Endothelial cell of umbilical vein (primary cell): ENCODE data around the gene SPECC1L. TPM values are rescaled to one million over a fixed set of nuclear protein-coding genes. Genes with fewer than 3 reads are reported as not detected.

Source experiments
- BruUV-seq: library from RNA; stranded (reverse); fragments of 400-500 nt; replicated peaks from 2 replicates; lab custom pipeline; 2021; lab: Mats Ljungman, UMichigan
- CTCF ChIA-PET: fragments of 300-600, 350-600 bp; sonication (Branson Sonifier 250); formaldehyde crosslinking; loops from one replicate; lab custom pipeline; 2021; ENCODE audit warnings: antibody characterized with exemption, inconsistent platforms; lab: Charles Lee
- POLR2A ChIA-PET: fragments of 300-600, 350-600 bp; sonication (Branson Sonifier 250); formaldehyde crosslinking; loops from one replicate; lab custom pipeline; 2021; ENCODE audit warnings: antibody characterized with exemption, inconsistent platforms; lab: Charles Lee
- DNase-seq: peaks from one replicate; pipeline ENCODE4 v3.0.0-alpha.2; 2011; ENCODE audit warnings: low read depth, low spot score
- FAIRE-seq: peaks from 2 replicates; lab custom pipeline; 2011; peaks lifted over from hg19 to GRCh38; lab: Jason Lieb, UNC
- H2AFZ ChIP-seq: 2 replicates; pipeline ENCODE4 v1.6.0; 2012; ENCODE audit warnings: low read depth, low read length, control low read depth, inconsistent platforms
- H3K27ac ChIP-seq: 2 replicates; pipeline ENCODE4 v1.5.1; 2011; ENCODE audit warnings: low read depth, mild to moderate bottlenecking, control low read depth, low read length, moderate library complexity; ENCODE audit not compliant: insufficient read depth
- H3K27me3 ChIP-seq, 2 experiments: 2 replicates each; pipeline versions ENCODE4 v1.6.0 to v1.6.1; 2011; ENCODE audit warnings: low read length in 2 of 2, mixed read lengths in 1 of 2; ENCODE audit not compliant: control insufficient read depth in 2 of 2, insufficient read depth in 2 of 2
- H3K36me3 ChIP-seq, 2 experiments: 2 replicates in 1 of 2; 3 replicates in 1 of 2; pipeline ENCODE4 v1.5.1; 2011; ENCODE audit warnings: low read length in 2 of 2, mild to moderate bottlenecking in 1 of 2, moderate library complexity in 1 of 2; ENCODE audit not compliant: control insufficient read depth in 2 of 2, insufficient read depth in 2 of 2; ENCODE audit errors: extremely low read depth in 1 of 2
- H3K4me1 ChIP-seq: 3 replicates; pipeline ENCODE4 v1.5.1; 2011; ENCODE audit warnings: mild to moderate bottlenecking, low read length; ENCODE audit not compliant: control insufficient read depth, insufficient read depth; ENCODE audit errors: extremely low read depth
- H3K4me2 ChIP-seq: 2 replicates; pipeline ENCODE4 v1.6.1; 2011; ENCODE audit warnings: low read length, control low read depth, mixed read lengths; ENCODE audit not compliant: insufficient read depth
- H3K4me3 ChIP-seq, 3 experiments: fragments of 200-600 bp in 1 of 3; sonication (generic), shearing (Covaris generic) in 1 of 3; replicated peaks in 1 of 3; 2 replicates each; pipeline ENCODE4 v1.5.1; 2011 to 2016; ENCODE audit warnings: control low read depth in 3 of 3, low read length in 3 of 3, mild to moderate bottlenecking in 2 of 3, inconsistent platforms in 1 of 3, low read depth in 1 of 3, moderate library complexity in 1 of 3; ENCODE audit not compliant: insufficient read depth in 1 of 3
- H3K79me2 ChIP-seq: 2 replicates; pipeline ENCODE4 v1.6.0; 2012; ENCODE audit warnings: low read length, inconsistent platforms; ENCODE audit not compliant: control insufficient read depth, insufficient read depth
- H3K9ac ChIP-seq: replicated peaks from 2 replicates; pipeline ENCODE3; 2011; ENCODE audit warnings: low read length, control low read depth; ENCODE audit not compliant: insufficient read depth; ENCODE audit errors: extremely low read depth
- H3K9me1 ChIP-seq: replicated peaks from 3 replicates; pipeline ENCODE4 v1.6.0; 2011; ENCODE audit warnings: mild to moderate bottlenecking, low read length; ENCODE audit not compliant: control insufficient read depth, insufficient read depth; ENCODE audit errors: extremely low read depth
- H3K9me3 ChIP-seq: replicated peaks from 2 replicates; pipeline ENCODE4 v1.5.1; 2012; ENCODE audit warnings: low read length, inconsistent platforms; ENCODE audit not compliant: control insufficient read depth, insufficient read depth
- H4K20me1 ChIP-seq: replicated peaks from 2 replicates; pipeline ENCODE3; 2011; ENCODE audit warnings: mild to moderate bottlenecking, low read length; ENCODE audit not compliant: control insufficient read depth, insufficient read depth; ENCODE audit errors: extremely low read depth
- EZH2 ChIP-seq: IDR thresholded peaks from 2 replicates; pipeline ENCODE4 v1.6.1; 2012; ENCODE audit warnings: borderline replicate concordance, low read depth, mild to moderate bottlenecking, moderate library complexity, low read length, inconsistent platforms; ENCODE audit not compliant: severe bottlenecking
- FOS ChIP-seq: IDR thresholded peaks from 2 replicates; pipeline ENCODE4 v1.6.1; 2011; ENCODE audit warnings: mild to moderate bottlenecking, low read length, moderate library complexity, borderline replicate concordance; ENCODE audit not compliant: insufficient read depth
- GATA2 ChIP-seq: IDR thresholded peaks from 2 replicates; pipeline ENCODE4 v1.7.0; 2011; ENCODE audit warnings: low read depth, mild to moderate bottlenecking, moderate library complexity, mixed read lengths, low read length; ENCODE audit not compliant: insufficient read length, insufficient read depth
- JUN ChIP-seq: IDR thresholded peaks from 2 replicates; pipeline ENCODE4 v1.6.1; 2011; ENCODE audit warnings: borderline replicate concordance, low read depth; ENCODE audit not compliant: insufficient read length, insufficient read depth
- MYC ChIP-seq: IDR thresholded peaks from one replicate; pipeline ENCODE4 v1.6.1; 2011; ENCODE audit warnings: mild to moderate bottlenecking, low read depth, low read length
- POLR2A ChIP-seq: IDR thresholded peaks from 2 replicates; pipeline ENCODE4 v1.6.1; 2012; ENCODE audit warnings: low read depth, mild to moderate bottlenecking, control low read depth, low read length
- POLR2AphosphoS5 ChIP-seq: IDR thresholded peaks from 2 replicates; pipeline ENCODE4 v1.6.1; 2012; ENCODE audit warnings: low read depth, mild to moderate bottlenecking, control low read depth, low read length, moderate library complexity; ENCODE audit not compliant: insufficient read depth
- dilution Hi-C: fragments of 300-500 bp; cut with MboI; formaldehyde crosslinking; loops from one replicate; pipeline ENCODE4 v1.15.0; 2019; ENCODE audit warnings: low sequenced_read_pairs; ENCODE audit not compliant: extremely low pct_ligation_motif_present
- intact Hi-C: fragments of 100-400 bp; cut with micrococcal nuclease; formaldehyde crosslinking; loops from one replicate; pipeline ENCODE4 v1.10.0; 2022
- polyA plus RNA-seq, 4 experiments: library from polyadenylated mRNA; depleted of rRNA in 3 of 4; stranded (reverse) in 3 of 4; unstranded in 1 of 4; fragments of >200 nt; gene quantifications; 2 replicates each; pipeline versions ENCODE4 v1.2.1 to v1.2.3, GENCODE V29; 2011 to 2012; ENCODE audit warnings: missing spikeins in 1 of 4
- total RNA-seq: library from RNA; stranded (reverse); gene quantifications from 2 replicates; pipeline ENCODE4 v1.2.3, GENCODE V29; 2021
- TF ChIP-seq, protein P1 (sequence below), 2 donors: IDR thresholded peaks; 1 replicate in 1 of 2; 2 replicates in 1 of 2; pipeline ENCODE4 v1.5.1; 2011; ENCODE audit warnings: low read length in 2 of 2, mild to moderate bottlenecking in 2 of 2, moderate library complexity in 2 of 2, control low read depth in 1 of 2, inconsistent platforms in 1 of 2, low read depth in 1 of 2; ENCODE audit not compliant: insufficient read depth in 1 of 2; ENCODE audit errors: extremely low read depth in 1 of 2
- TF ChIP-seq, protein P2 (sequence below): IDR thresholded peaks from 2 replicates; pipeline ENCODE4 v1.6.1; 2011; ENCODE audit not compliant: insufficient read depth, insufficient read length

SPECC1L gene
- total and polyA plus RNA-seq, 2 donors (not counting 3 experiments of a cell fraction or from before 2014, with no cell fraction given): 22.8 to 79.3 TPM

DNA sequence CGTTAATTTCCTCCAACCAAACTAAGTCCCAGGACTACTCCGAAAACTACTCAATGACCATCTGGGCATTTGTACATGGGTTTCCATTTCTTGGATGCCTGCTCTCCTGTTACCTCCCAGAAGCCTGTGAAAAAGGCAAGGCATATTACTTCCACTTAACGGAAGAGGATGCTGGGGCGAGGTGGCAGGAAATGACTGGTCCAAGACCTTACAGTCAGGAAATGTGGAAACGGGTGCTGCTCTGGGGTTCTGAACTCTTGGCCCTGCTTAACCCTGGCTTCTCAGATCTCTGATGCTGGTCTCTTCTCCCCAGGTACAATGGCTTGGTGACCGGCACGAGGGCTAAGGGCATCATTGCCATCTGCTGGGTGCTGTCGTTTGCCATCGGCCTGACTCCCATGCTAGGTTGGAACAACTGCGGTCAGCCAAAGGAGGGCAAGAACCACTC, 169.7 kb downstream of the SPECC1L start:
- no peaks in the 10 kb centered on the region for H3K9me1 ChIP-seq
- ChIA-PET CTCF (no interaction called here), POLR2A (no interaction called here)
- DNase-seq: no peak
- no peaks in the 10 kb centered on the region for H3K27me3 ChIP-seq
- H3K4me3 ChIP-seq: no peak overlapping the region
- peaks cover 14% of the 10 kb centered on the region for H3K4me1 ChIP-seq
- dilution Hi-C loops: no loop called here
- H4K20me1 ChIP-seq: no peaks in the 10 kb centered on the region
- no peaks in the 10 kb centered on the region for H3K9me3 ChIP-seq
- no peaks in the 10 kb centered on the region for H3K79me2 ChIP-seq
- intact Hi-C loops: no loop called here
- no peak overlapping the region for H3K9ac ChIP-seq
- BruUV-seq: no TSS peak
- no peak overlapping the region for H3K4me2 ChIP-seq
- peaks cover 0 to 3% of the 10 kb centered on the region in 2 experiments for H3K36me3 ChIP-seq
- H3K27ac ChIP-seq: no peak overlapping the region
- TF ChIP-seq, protein P1, sequence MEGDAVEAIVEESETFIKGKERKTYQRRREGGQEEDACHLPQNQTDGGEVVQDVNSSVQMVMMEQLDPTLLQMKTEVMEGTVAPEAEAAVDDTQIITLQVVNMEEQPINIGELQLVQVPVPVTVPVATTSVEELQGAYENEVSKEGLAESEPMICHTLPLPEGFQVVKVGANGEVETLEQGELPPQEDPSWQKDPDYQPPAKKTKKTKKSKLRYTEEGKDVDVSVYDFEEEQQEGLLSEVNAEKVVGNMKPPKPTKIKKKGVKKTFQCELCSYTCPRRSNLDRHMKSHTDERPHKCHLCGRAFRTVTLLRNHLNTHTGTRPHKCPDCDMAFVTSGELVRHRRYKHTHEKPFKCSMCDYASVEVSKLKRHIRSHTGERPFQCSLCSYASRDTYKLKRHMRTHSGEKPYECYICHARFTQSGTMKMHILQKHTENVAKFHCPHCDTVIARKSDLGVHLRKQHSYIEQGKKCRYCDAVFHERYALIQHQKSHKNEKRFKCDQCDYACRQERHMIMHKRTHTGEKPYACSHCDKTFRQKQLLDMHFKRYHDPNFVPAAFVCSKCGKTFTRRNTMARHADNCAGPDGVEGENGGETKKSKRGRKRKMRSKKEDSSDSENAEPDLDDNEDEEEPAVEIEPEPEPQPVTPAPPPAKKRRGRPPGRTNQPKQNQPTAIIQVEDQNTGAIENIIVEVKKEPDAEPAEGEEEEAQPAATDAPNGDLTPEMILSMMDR (IDR thresholded peaks at IDR 0.05; ENCODE audit: extremely low read depth in 1 of 2, insufficient read depth in 1 of 2, low read depth in 1 of 2, low read length in 2 of 2): no peak
- TF ChIP-seq JUN (peak; percentile 10), GATA2 (peak; percentile 36), MYC (no peak), EZH2 (no peak), POLR2AphosphoS5 (peak; percentile 67), POLR2A (no peak), FOS (peak; percentile 47)
- TF ChIP-seq, protein P2, sequence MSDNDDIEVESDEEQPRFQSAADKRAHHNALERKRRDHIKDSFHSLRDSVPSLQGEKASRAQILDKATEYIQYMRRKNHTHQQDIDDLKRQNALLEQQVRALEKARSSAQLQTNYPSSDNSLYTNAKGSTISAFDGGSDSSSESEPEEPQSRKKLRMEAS: no peak
- FAIRE-seq: peak; percentile 94
- no peak overlapping the region for H2AFZ ChIP-seq
